Measurements from ENCODE around the gene GLP2R.

DNA sequence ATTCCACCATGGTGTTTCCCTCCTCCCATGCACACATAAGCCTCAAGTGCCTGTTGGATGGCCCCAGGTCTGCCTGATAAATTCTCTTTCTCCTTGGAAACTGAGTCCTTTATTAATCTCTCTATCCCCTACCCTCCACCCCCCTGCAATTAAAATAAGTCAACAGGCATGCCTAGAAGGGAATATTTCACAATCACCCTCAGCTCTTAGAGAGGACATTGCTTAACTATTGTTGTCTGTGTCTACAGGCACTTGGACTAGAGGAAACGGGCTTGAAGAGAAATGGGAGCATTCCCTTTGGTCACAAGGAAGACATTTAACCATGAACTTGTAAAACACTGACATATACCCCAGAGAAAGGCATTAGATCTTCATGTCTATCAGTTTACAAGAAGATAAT lies 39.9 kb downstream of the GLP2R start:
- TF ChIP-seq GATA2 (IDR thresholded peaks at IDR 0.05; ENCODE audit: low read depth, low read length) (no peak), GATA3 (IDR thresholded peaks at IDR 0.05; ENCODE audit: low read depth, low read length) (no peak)
